HepG2 (cell line): Measurements from ENCODE around the gene PNLDC1. TPM values are rescaled to one million over a fixed set of nuclear protein-coding genes. Genes with fewer than 3 reads are reported as not detected.

Source experiments
- E2F1 ChIP-seq: sonication (generic); formaldehyde crosslinking; IDR thresholded peaks from 2 replicates; pipeline ENCODE4 v1.5.0; 2020; ENCODE audit warnings: missing genetic modification reagents
- ELF1 ChIP-seq: sonication (generic); formaldehyde crosslinking; IDR thresholded peaks from 2 replicates; pipeline ENCODE4 v1.4.0; 2020; ENCODE audit warnings: missing genetic modification reagents
- FOSL1 ChIP-seq: sonication (generic); formaldehyde crosslinking; IDR thresholded peaks from 2 replicates; pipeline ENCODE4 v1.9.0; 2021; ENCODE audit warnings: missing genetic modification reagents, borderline replicate concordance
- LRRFIP1 ChIP-seq: sonication (generic); formaldehyde crosslinking; conservative IDR thresholded peaks from 2 replicates; pipeline ENCODE4 v1.4.0; 2020; ENCODE audit warnings: missing genetic modification reagents
- REPIN1 ChIP-seq: sonication (generic); formaldehyde crosslinking; IDR thresholded peaks from 2 replicates; pipeline ENCODE4 v1.8.0; 2022; ENCODE audit warnings: missing genetic modification reagents, low read depth, mild to moderate bottlenecking, borderline replicate concordance
- THAP9 ChIP-seq: sonication (generic); formaldehyde crosslinking; IDR thresholded peaks from 2 replicates; pipeline ENCODE4; 2020; ENCODE audit warnings: missing genetic modification reagents, mild to moderate bottlenecking, borderline replicate concordance
- THRA ChIP-seq: sonication (generic); formaldehyde crosslinking; IDR thresholded peaks from 2 replicates; pipeline ENCODE4 v1.4.0; 2020; ENCODE audit warnings: missing genetic modification reagents, borderline replicate concordance
- YEATS2 ChIP-seq: sonication (generic); formaldehyde crosslinking; IDR thresholded peaks from 2 replicates; pipeline ENCODE4 v1.4.0; 2020; ENCODE audit warnings: missing genetic modification reagents, borderline replicate concordance
- ZFAT ChIP-seq: sonication (generic); formaldehyde crosslinking; conservative IDR thresholded peaks from 2 replicates; pipeline ENCODE4 v1.8.1; 2023; ENCODE audit warnings: missing genetic modification reagents, inconsistent platforms
- ZNF281 ChIP-seq: sonication (generic); formaldehyde crosslinking; IDR thresholded peaks from 2 replicates; pipeline ENCODE4 v1.4.0; 2020; ENCODE audit warnings: missing genetic modification reagents, borderline replicate concordance
- ZNF292 ChIP-seq: sonication (generic); formaldehyde crosslinking; IDR thresholded peaks from 2 replicates; pipeline ENCODE4 v1.8.1; 2022; ENCODE audit warnings: mild to moderate bottlenecking, low read depth, missing genetic modification reagents, borderline replicate concordance
- ZNF549 ChIP-seq: sonication (generic); formaldehyde crosslinking; IDR thresholded peaks from 2 replicates; pipeline ENCODE4 v1.5.0; 2020; ENCODE audit warnings: missing genetic modification reagents
- ZNF615 ChIP-seq: sonication (generic); formaldehyde crosslinking; IDR thresholded peaks from 2 replicates; pipeline ENCODE4 v1.5.0; 2020; ENCODE audit warnings: mild to moderate bottlenecking, missing genetic modification reagents, borderline replicate concordance
- ZNF766 ChIP-seq: sonication (generic); formaldehyde crosslinking; IDR thresholded peaks from 2 replicates; pipeline ENCODE4 v1.5.0; 2020; ENCODE audit warnings: missing genetic modification reagents, borderline replicate concordance
- polyA plus RNA-seq, 8 experiments: library from polyadenylated mRNA; depleted of rRNA in 3 of 8; stranded (reverse) in 7 of 8; unstranded in 1 of 8; fragments of >200 nt; fragmentation: Illumina TruSeq in 4 of 8; extraction: Trizol in 4 of 8; gene quantifications; 2 replicates each; pipeline versions ENCODE4 v1.2.1 to v1.2.3, GENCODE V29; 2011 to 2016; ENCODE audit warnings: low read depth in 4 of 8, missing spikeins in 1 of 8, mixed read lengths in 1 of 8; ENCODE audit not compliant: insufficient read depth in 1 of 8
- total RNA-seq, 5 experiments: library from RNA; depleted of rRNA; stranded (reverse); fragments of >200 nt; fragmentation: Illumina TruSeq; extraction: Trizol; gene quantifications; 2 replicates each; pipeline ENCODE4 v1.2.3, GENCODE V29; 2016; ENCODE audit warnings: low read depth in 1 of 5

The PNLDC1 gene
- total and polyA plus RNA-seq, 2 of the 13 experiments (the other 11 are each of a cell fraction or from before 2014, with no cell fraction given): not detected

- TF ChIP-seq LRRFIP1 (no peak), THAP9 (CRISPR knock-in tag) (no peak), THRA (CRISPR knock-in tag) (no peak), ELF1 (peak; percentile 98), ZNF766 (CRISPR knock-in tag) (no peak), E2F1 (CRISPR knock-in tag) (no peak), ZNF292 (CRISPR knock-in tag) (no peak), ZNF615 (CRISPR knock-in tag) (peak; percentile 8; the same call in 1 of the 2 replicates), YEATS2 (CRISPR knock-in tag) (0 out of 2 replicates have a peak, but pooled peaks have one; percentile 44), ZNF281 (CRISPR knock-in tag) (no peak), ZFAT (no peak), REPIN1 (CRISPR knock-in tag) (peak; percentile 9; the same call in 1 of the 2 replicates), ZNF549 (CRISPR knock-in tag) (no peak), FOSL1 (CRISPR knock-in tag) (no peak)
Measured at GRCh38 chr6:159790149-159790955, 9.7 kb upstream of the PNLDC1 start, which contains the start of gene MRPL18 (continued).
